AML-193 (cell line): ENCODE data around the gene ATG4A.

Experiments
- DNase-seq, 2 experiments: peaks; one replicate each; lab custom pipeline; 2025; lab: John Stamatoyannopoulos, UW

Gene ATG4A

GRCh38 chrX:108091264-108091877 lies at the start of gene ATG4A, which contains the start of gene PSMD10:
Gene ATG4A (plus strand): TSS chrX:108091778. CDS start chrX:108091827, 49 bp downstream.
Gene PSMD10 (minus strand): TSS chrX:108091542. CDS start chrX:108091520, 22 bp downstream.
- peak; percentile 79 to 87 for DNase-seq

- no peak for DNase-seq
These were observed 46.9 kb upstream of the ATG4A start, which contains the start of gene VSIG1 for GRCh38 chrX:108044554-108045256. Gene VSIG1 (plus strand): TSS chrX:108045065. CDS start chrX:108045131, 66 bp downstream.

- no peak for DNase-seq
These were observed 41.9 kb upstream of the ATG4A start for GRCh38 chrX:108049649-108050048.

- no peak for DNase-seq
These were observed 38.4 kb upstream of the ATG4A start for GRCh38 chrX:108053218-108053617.

GRCh38 chrX:108055546-108055945 lies 36.0 kb upstream of the ATG4A start:
- DNase-seq, result no peak

GRCh38 chrX:108059801-108060200 lies 31.8 kb upstream of the ATG4A start:
- no peak for DNase-seq

- DNase-seq, result no peak
These were observed 27.6 kb upstream of the ATG4A start for GRCh38 chrX:108064001-108064400.

- no peak for DNase-seq
These were observed 27.0 kb upstream of the ATG4A start for GRCh38 chrX:108064613-108065012.

- no peak for DNase-seq
These were observed 23.5 kb upstream of the ATG4A start for GRCh38 chrX:108068121-108068520.

- no peak for DNase-seq
These were observed 20.7 kb upstream of the ATG4A start for GRCh38 chrX:108070891-108071290.

- DNase-seq, result no peak
These were observed 20.0 kb upstream of the ATG4A start for GRCh38 chrX:108071578-108071977.

GRCh38 chrX:108072746-108073145 lies 18.8 kb upstream of the ATG4A start:
- no peak for DNase-seq

GRCh38 chrX:108081110-108081509 lies 10.5 kb upstream of the ATG4A start:
- no peak for DNase-seq

GRCh38 chrX:108087792-108088191 lies 3.8 kb upstream of the ATG4A start:
- DNase-seq, result no peak

GRCh38 chrX:108088511-108088910 lies 3.1 kb upstream of the ATG4A start:
- DNase-seq, result no peak

- DNase-seq, result no peak
These were observed 901 bp upstream of the ATG4A start for GRCh38 chrX:108090491-108091263.

GRCh38 chrX:108091878-108092291 lies 307 bp downstream of the ATG4A start:
- peak in 1 of 2 experiments; percentile 38 for DNase-seq

GRCh38 chrX:108097380-108097779 lies 5.8 kb downstream of the ATG4A start:
- DNase-seq, result no peak

GRCh38 chrX:108105473-108105872 lies 13.9 kb downstream of the ATG4A start:
- no peak for DNase-seq

GRCh38 chrX:108114541-108114940 lies 23.0 kb downstream of the ATG4A start:
- DNase-seq, result no peak

- DNase-seq, result no peak
These were observed 26.4 kb downstream of the ATG4A start for GRCh38 chrX:108117988-108118387.

- no peak for DNase-seq
These were observed 29.7 kb downstream of the ATG4A start for GRCh38 chrX:108121291-108121690.

- DNase-seq, result no peak
These were observed 31.2 kb downstream of the ATG4A start for GRCh38 chrX:108122748-108123147.
